ENCODE data around the gene PTPRC. TPM values are rescaled to one million over a fixed set of nuclear protein-coding genes. Genes with fewer than 3 reads are reported as not detected.
A peak's percentile ranks its signal among the peaks of the same experiment; 100 is the strongest.

Gene PTPRC
- total and polyA plus RNA-seq, 2 donors (not counting 3 experiments of a cell fraction or from before 2014, with no cell fraction given) = not detected

GRCh38 chr1:198657550-198658064, 18.8 kb downstream of the PTPRC start:
- intact Hi-C loops (cut with micrococcal nuclease) (no loop called here), dilution Hi-C loops (cut with MboI; ENCODE audit: extremely low pct_ligation_motif_present, low sequenced_read_pairs) (no loop called here)
- H3K36me3 ChIP-seq (ENCODE audit: control insufficient read depth in 2 of 2, extremely low read depth in 1 of 2, insufficient read depth in 2 of 2, low read length in 2 of 2) = no peaks in the 10 kb centered on the region
- no peak for FAIRE-seq
- no peaks in the 10 kb centered on the region for H3K4me1 ChIP-seq (ENCODE audit: control insufficient read depth, extremely low read depth, insufficient read depth, low read length)
- H3K27me3 ChIP-seq (ENCODE audit: control insufficient read depth in 2 of 2, insufficient read depth in 2 of 2, low read length in 2 of 2) = no peaks in the 10 kb centered on the region
- no peaks in the 10 kb centered on the region for H3K9me1 ChIP-seq (replicated peaks; ENCODE audit: control insufficient read depth, extremely low read depth, insufficient read depth, low read length)
- POLR2A ChIA-PET = no interaction called here
- no peak overlapping the region for H3K9ac ChIP-seq (replicated peaks; ENCODE audit: extremely low read depth, insufficient read depth, low read length)
- H4K20me1 ChIP-seq (replicated peaks; ENCODE audit: control insufficient read depth, extremely low read depth, insufficient read depth, low read length) = no peaks in the 10 kb centered on the region
- CTCF ChIA-PET = interaction anchor here (0.6 to 1.1 kb wide), 4 partner anchors 28 to 61 kb away, joined by 3 to 4 read pairs (median 3); no protein-coding TSS in a partner anchor
- no peak for TF ChIP-seq POLR2A (IDR thresholded peaks at IDR 0.05; ENCODE audit: low read depth, low read length)
- TF ChIP-seq JUN (IDR thresholded peaks at IDR 0.05; ENCODE audit: borderline replicate concordance, insufficient read depth, insufficient read length, low read depth) = no peak
- no peak for TF ChIP-seq POLR2AphosphoS5 (IDR thresholded peaks at IDR 0.05; ENCODE audit: insufficient read depth, low read depth, low read length)
- H3K79me2 ChIP-seq (ENCODE audit: control insufficient read depth, insufficient read depth, low read length) = no peaks in the 10 kb centered on the region
- peak overlapping the region; percentile 62 for H2AFZ ChIP-seq (ENCODE audit: low read depth, low read length)
- H3K9me3 ChIP-seq (replicated peaks; ENCODE audit: control insufficient read depth, insufficient read depth, low read length) = no peaks in the 10 kb centered on the region
- DNase-seq (ENCODE audit: low read depth, low spot score) = peak; percentile 66
- no peak overlapping the region for H3K4me3 ChIP-seq (replicated peaks in 1 of 3; ENCODE audit: insufficient read depth in 1 of 3, low read depth in 1 of 3, low read length in 3 of 3)
- no peak overlapping the region for H3K4me2 ChIP-seq (ENCODE audit: insufficient read depth, low read length)
- no TSS peak for BruUV-seq (replicated peaks)
- H3K27ac ChIP-seq (ENCODE audit: insufficient read depth, low read depth, low read length) = no peak overlapping the region

GRCh38 chr1:198660341-198661261, 21.8 kb downstream of the PTPRC start:
- Histone ChIP-seq H3K79me2 (ENCODE audit: control insufficient read depth, insufficient read depth, low read length) (no peaks in the 10 kb centered on the region), H3K9me3 (replicated peaks; ENCODE audit: control insufficient read depth, insufficient read depth, low read length) (no peaks in the 10 kb centered on the region), H3K36me3 (ENCODE audit: control insufficient read depth in 2 of 2, extremely low read depth in 1 of 2, insufficient read depth in 2 of 2, low read length in 2 of 2) (no peaks in the 10 kb centered on the region), H2AFZ (ENCODE audit: low read depth, low read length) (no peak overlapping the region), H3K9ac (replicated peaks; ENCODE audit: extremely low read depth, insufficient read depth, low read length) (no peak overlapping the region), H3K4me2 (ENCODE audit: insufficient read depth, low read length) (no peak overlapping the region), H3K4me3 (replicated peaks in 1 of 3; ENCODE audit: insufficient read depth in 1 of 3, low read depth in 1 of 3, low read length in 3 of 3) (no peak overlapping the region), H3K9me1 (replicated peaks; ENCODE audit: control insufficient read depth, extremely low read depth, insufficient read depth, low read length) (no peaks in the 10 kb centered on the region), H3K27ac (ENCODE audit: insufficient read depth, low read depth, low read length) (no peak overlapping the region), H4K20me1 (replicated peaks; ENCODE audit: control insufficient read depth, extremely low read depth, insufficient read depth, low read length) (no peaks in the 10 kb centered on the region), H3K27me3 (ENCODE audit: control insufficient read depth in 2 of 2, insufficient read depth in 2 of 2, low read length in 2 of 2) (no peaks in the 10 kb centered on the region), H3K4me1 (ENCODE audit: control insufficient read depth, extremely low read depth, insufficient read depth, low read length) (no peaks in the 10 kb centered on the region)
- CTCF ChIA-PET = interaction anchor here (2.1 kb wide), 1 partner anchor 21 kb away, joined by 4 read pairs; no protein-coding TSS in a partner anchor
- intact Hi-C loops (cut with micrococcal nuclease) = no loop called here
- FAIRE-seq (no peak), DNase-seq (ENCODE audit: low read depth, low spot score) (no peak)
- BruUV-seq (replicated peaks) = no TSS peak
- TF ChIP-seq JUN (IDR thresholded peaks at IDR 0.05; ENCODE audit: borderline replicate concordance, insufficient read depth, insufficient read length, low read depth) = no peak
- TF ChIP-seq POLR2AphosphoS5 (IDR thresholded peaks at IDR 0.05; ENCODE audit: insufficient read depth, low read depth, low read length) = no peak
- no peak for TF ChIP-seq GATA2 (IDR thresholded peaks at IDR 0.05; ENCODE audit: insufficient read depth, insufficient read length, low read depth, low read length)
- no peak for TF ChIP-seq CTCF (IDR thresholded peaks at IDR 0.05; ENCODE audit: extremely low read depth in 1 of 2, insufficient read depth in 1 of 2, low read depth in 1 of 2, low read length in 2 of 2)
- TF ChIP-seq POLR2A (IDR thresholded peaks at IDR 0.05; ENCODE audit: low read depth, low read length) = no peak
- no peak for TF ChIP-seq EZH2 (IDR thresholded peaks at IDR 0.05; ENCODE audit: borderline replicate concordance, low read depth, low read length, severe bottlenecking)
- TF ChIP-seq MAX (IDR thresholded peaks at IDR 0.05; ENCODE audit: insufficient read depth, insufficient read length) = no peak
- TF ChIP-seq MYC (IDR thresholded peaks at IDR 0.05; ENCODE audit: low read depth, low read length) = no peak
- TF ChIP-seq FOS (IDR thresholded peaks at IDR 0.05; ENCODE audit: borderline replicate concordance, insufficient read depth, low read length) = no peak
- dilution Hi-C loops (cut with MboI; ENCODE audit: extremely low pct_ligation_motif_present, low sequenced_read_pairs) = no loop called here
- POLR2A ChIA-PET = no interaction called here
